HUES48 (cell line): ENCODE data around the gene SULT4A1.

ENCODE experiments used
- H3K27ac ChIP-seq: one replicate; pipeline ENCODE4 v1.7.0; 2013; ENCODE audit warnings: low read depth, low read length, inconsistent platforms
- H3K27me3 ChIP-seq: 2 replicates; pipeline ENCODE4 v1.6.1; 2013; ENCODE audit warnings: mild to moderate bottlenecking, low read length; ENCODE audit not compliant: control insufficient read depth, insufficient read depth
- H3K36me3 ChIP-seq: 2 replicates; pipeline ENCODE4 v1.6.1; 2013; ENCODE audit warnings: low read length; ENCODE audit not compliant: control insufficient read depth, insufficient read depth
- H3K4me1 ChIP-seq: 2 replicates; pipeline ENCODE4 v1.6.1; 2013; ENCODE audit warnings: mild to moderate bottlenecking, low read length; ENCODE audit not compliant: control insufficient read depth, insufficient read depth
- H3K4me3 ChIP-seq: 2 replicates; pipeline ENCODE4 v1.5.1; 2013; ENCODE audit warnings: mild to moderate bottlenecking, low read depth, low read length
- H3K9ac ChIP-seq: 2 replicates; pipeline ENCODE4 v1.6.1; 2013; ENCODE audit warnings: mild to moderate bottlenecking, low read depth, low read length, moderate library complexity
- H3K9me3 ChIP-seq: 2 replicates; pipeline ENCODE4 v1.6.1; 2013; ENCODE audit warnings: low read length; ENCODE audit not compliant: control insufficient read depth, insufficient read depth

The SULT4A1 gene

DNA sequence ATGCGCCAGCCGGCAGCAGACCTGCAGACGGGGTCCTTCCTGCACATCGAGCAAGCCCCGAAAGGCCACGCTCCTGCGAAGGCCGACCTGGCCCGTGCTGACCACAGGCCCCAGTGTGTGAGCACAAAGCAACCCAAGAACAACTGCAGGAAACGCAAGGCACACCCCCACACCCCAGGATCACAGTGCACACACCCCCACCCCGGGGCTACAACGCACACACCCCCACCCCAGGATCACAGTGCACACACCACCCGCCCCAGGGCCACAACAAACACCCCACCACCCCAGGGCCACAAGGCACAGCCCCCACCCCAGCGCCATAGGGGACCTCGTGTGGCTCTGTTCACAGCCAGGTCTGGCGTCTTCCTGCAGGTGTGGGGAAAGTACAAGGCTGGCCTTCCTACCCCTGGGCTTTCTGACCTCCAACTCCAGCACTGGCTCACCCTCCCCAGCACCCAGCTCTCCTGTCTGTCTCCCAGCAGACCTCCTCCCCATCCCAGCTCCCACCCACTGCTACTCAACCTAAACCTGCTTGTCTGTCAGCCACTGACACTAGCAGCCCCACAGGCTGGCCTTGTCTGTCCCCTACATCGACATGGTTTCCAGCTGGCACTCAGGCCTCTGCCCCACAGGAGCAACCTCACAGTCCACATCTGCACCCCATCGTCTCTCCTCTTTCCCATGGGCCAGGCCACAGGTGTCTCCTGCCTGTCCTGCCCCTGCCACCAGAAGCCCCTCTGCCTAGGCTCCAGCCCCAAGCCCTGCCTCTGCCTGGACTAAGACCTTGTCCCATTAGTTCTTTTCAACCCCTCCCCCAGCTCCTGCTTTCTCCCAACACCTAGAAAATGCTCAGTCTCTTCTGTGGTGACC is 29.7 kb downstream of the SULT4A1 start:
- Histone ChIP-seq H3K4me1 (no peaks in the 10 kb centered on the region), H3K36me3 (peaks cover 44% of the 10 kb centered on the region), H3K9me3 (no peaks in the 10 kb centered on the region), H3K4me3 (no peak overlapping the region), H3K9ac (no peak overlapping the region), H3K27ac (no peak overlapping the region), H3K27me3 (no peaks in the 10 kb centered on the region)

DNA sequence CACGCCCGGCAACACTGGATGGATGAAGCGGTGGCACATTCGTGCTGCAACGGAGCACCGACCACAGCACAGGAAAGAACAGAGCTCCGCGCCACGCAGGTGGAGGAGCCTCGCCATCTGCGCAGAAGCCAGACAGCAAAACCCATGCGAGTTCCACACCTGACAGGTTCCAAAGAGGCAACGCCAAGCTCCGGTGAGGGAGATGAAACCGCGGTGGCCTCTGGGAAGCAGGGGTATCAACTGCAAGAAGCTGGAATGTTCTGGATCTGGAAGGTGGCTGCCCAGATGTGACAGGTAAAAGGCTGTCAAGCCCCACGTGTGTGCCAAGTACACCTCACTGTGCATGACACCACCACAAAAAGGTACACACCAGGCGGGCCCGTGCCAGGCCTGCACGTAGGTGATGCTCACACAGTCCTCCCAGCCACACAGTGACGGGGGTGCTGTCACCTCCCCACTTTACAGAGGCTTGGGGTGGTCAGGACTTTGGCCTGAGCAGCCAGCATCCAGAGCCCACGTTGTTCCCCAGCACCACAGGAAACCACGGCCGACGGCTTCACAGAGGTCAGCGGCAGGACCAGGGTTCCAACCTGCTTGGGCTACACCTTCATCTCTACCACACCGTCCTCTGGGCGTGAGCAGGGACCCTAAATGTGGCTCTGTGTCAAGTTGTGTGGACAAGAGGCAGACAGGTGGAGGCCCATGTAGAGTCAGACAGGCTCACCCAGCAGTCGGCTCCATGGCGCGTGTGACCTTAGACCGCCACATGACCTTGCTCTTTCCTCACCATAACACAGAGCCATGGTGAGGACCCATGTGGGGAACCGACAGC is 30.5 kb downstream of the SULT4A1 start:
- H3K27me3 ChIP-seq, result no peaks in the 10 kb centered on the region

DNA sequence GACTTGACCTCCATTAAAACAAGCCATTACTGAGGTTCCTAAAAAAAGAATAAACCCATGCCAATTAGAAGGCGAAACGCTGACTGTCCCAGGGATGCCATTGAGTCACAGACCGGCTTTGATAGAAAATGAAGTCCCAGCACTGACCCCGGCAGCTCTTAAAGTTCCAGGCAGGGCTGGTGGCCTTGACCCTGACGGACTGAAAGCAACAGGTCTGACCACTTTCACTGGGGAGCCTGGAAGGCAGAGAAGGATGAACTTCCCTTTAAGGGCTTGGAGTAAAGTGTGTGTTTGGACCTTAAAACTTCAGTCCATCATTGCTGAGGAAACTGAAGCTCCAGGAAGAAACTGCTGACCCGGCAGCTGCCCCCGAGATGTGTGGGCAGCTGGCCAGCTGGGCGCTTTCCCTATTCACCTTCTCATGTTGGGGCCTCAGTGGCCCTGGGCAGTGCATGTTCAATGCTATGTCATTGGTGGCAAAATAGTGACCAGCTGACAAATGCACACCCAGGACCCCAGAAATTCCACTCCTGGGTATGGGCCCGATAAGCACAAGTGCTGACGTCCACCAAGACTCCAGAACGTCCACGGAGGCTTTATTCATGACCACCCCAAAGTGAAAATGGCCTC is 31.3 kb downstream of the SULT4A1 start:
- H3K36me3 ChIP-seq, result peaks cover 42% of the 10 kb centered on the region
- H3K4me3 ChIP-seq, result no peak overlapping the region

More for the DNA sequence above, 30.5 kb downstream of the SULT4A1 start:
- no peak overlapping the region for H3K4me3 ChIP-seq
- no peak overlapping the region for H3K9ac ChIP-seq
- H3K4me1 ChIP-seq, result no peaks in the 10 kb centered on the region
- no peak overlapping the region for H3K27ac ChIP-seq
- peaks cover 43% of the 10 kb centered on the region for H3K36me3 ChIP-seq
- H3K9me3 ChIP-seq, result no peaks in the 10 kb centered on the region

DNA sequence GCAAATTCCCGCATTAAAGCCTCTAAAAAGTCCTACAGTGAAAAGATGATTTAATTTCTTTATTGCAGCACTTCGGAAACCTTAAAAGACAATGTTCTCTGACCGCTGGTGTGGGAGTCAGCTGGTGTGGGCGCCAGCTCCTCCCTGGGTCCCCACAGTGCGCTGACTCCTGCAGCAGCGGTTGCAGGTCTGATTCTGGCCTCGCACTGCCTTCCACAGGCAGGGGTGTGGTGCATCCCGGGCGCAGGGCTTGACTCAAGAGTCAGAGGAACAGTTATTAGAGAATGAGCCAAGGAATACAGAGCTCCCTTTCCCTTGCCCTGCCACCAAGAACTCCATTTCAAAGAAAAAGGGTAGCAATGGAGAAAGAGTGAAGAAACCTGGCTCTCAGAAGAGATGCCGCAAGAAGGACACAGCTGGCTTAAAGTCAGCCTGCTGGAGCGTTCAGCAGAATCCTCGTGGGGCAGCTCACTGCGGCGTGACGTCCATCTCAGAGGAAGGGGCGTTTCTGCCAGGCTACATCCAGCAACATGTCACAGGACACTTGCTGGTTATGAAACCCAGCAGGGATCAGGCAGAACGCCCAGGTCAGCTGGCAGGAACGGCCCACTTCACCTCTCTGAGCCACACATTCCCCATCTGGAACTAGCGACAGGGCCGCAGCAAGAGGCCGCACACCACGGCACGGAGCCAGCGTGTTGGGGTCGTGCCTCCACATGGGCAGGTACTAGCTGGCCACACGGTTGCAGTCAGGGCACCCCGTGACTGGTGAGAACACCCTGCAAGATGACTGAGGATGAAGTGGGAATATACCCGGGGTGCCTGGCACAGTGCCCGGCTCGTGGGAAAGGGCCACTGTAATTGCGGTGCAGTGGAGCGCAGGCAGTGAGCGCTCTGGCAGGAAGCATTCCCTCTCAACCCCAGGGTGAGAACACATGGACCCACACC is 32.1 kb downstream of the SULT4A1 start:
- H3K36me3 ChIP-seq, result peaks cover 45% of the 10 kb centered on the region
- H3K27me3 ChIP-seq, result no peaks in the 10 kb centered on the region
- H3K4me3 ChIP-seq, result no peak overlapping the region
- no peak overlapping the region for H3K9ac ChIP-seq
- peaks cover 4% of the 10 kb centered on the region for H3K4me1 ChIP-seq
- H3K27ac ChIP-seq, result no peak overlapping the region
- no peaks in the 10 kb centered on the region for H3K9me3 ChIP-seq

More for the DNA sequence above, 31.3 kb downstream of the SULT4A1 start:
- H3K27ac ChIP-seq, result no peak overlapping the region
- H3K4me1 ChIP-seq, result no peaks in the 10 kb centered on the region
- no peak overlapping the region for H3K9ac ChIP-seq
- no peaks in the 10 kb centered on the region for H3K27me3 ChIP-seq
- H3K9me3 ChIP-seq, result no peaks in the 10 kb centered on the region

DNA sequence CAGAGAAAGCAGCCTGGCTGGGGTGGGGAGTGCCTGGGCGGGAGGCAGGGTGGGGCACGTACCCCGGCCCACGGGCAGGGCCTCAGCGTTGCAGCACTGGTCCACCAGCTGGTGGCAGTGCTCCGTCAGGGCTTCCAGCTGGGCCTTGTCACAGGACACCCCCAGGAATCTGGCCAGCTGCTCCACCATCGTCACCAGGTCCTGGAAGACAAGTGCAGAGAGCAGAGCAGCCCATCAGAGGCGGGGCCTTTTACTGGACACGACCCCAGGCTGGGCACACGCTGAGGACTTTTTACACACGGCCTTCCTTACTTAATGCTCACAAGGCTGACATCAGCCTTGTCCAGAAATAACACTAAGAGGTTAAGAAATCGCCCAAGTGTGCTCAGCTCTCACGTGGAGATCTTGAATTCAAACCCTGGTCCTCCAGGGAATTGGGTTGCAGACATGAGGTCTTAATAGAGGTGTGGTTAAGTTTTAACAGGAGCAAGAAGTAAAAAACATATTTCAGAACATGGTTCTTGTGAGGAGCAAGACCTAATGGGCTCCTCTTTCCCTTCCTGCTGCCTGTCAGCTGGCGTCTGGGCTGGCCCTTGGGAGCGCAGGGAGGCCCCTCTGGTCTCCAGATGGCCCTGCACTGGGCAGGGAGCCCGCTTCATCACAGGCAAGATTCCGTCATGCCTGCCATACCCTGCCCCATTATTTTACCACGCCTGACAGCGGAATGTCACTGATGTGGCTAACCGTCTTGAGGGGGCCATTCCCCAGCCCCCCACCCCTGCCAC is 33.1 kb downstream of the SULT4A1 start:
- H3K27ac ChIP-seq, result no peak overlapping the region
- no peak overlapping the region for H3K9ac ChIP-seq
- no peak overlapping the region for H3K4me3 ChIP-seq
- peaks cover 11% of the 10 kb centered on the region for H3K4me1 ChIP-seq
- H3K36me3 ChIP-seq, result peaks cover 45% of the 10 kb centered on the region
- H3K9me3 ChIP-seq, result no peaks in the 10 kb centered on the region
- no peaks in the 10 kb centered on the region for H3K27me3 ChIP-seq

DNA sequence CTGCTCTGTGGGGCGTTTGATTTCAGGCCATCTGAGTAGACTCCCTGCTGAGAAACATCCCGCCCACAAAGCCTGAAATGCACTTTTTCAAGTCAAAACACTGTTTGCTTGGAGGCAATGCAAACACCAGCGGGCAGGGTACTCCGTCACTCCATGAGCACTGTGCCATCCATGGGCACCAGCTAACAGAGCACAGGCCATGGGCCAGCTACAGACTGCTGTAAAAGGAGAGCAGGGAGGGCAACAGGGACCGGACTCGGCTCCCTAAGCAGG is 33.7 kb downstream of the SULT4A1 start:
- Histone ChIP-seq H3K9ac (no peak overlapping the region), H3K4me1 (peaks cover 14% of the 10 kb centered on the region), H3K27me3 (no peaks in the 10 kb centered on the region), H3K9me3 (no peaks in the 10 kb centered on the region), H3K27ac (no peak overlapping the region), H3K4me3 (no peak overlapping the region), H3K36me3 (peaks cover 43% of the 10 kb centered on the region)

DNA sequence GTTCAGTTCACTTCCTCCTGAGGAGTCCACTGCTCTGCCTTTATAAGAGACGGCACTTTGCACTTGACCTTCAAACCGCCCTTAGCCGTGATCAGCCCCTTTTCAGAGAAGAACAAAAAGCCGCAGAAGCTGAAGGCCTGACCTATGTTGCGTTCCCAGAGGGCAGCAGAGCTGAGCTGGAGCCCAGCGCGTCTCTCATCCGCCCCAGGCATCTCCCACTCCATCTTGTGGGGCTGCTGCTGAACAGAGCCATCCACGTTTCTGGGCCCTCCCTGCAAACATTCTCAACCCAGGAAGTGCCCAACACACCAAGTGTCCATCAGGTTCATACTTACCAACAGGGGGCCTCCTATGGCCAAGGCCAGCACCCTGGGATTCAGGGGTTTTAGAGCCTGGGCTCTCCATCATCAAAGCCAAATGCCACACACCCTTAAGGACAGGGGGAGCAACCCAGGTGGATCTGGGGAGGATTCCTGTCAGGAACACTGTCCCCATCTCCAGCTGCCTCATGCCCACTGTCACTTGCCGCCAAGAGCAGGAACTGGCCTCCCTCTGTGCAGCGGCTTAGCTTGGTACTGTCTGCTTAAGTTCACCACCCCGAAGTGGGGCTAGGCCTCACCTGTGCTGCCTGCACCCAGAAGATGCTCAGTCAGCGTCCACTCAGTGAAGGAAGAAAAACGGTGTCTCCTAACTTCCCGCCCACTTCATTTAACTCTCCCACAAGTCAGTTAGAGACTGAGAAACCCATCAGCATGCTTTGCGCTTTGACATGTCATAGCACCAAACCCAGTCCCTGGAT is 34.2 kb downstream of the SULT4A1 start:
- Histone ChIP-seq H3K9me3 (no peaks in the 10 kb centered on the region), H3K27ac (no peak overlapping the region), H3K9ac (no peak overlapping the region), H3K4me3 (no peak overlapping the region), H3K36me3 (peaks cover 41% of the 10 kb centered on the region), H3K27me3 (no peaks in the 10 kb centered on the region), H3K4me1 (peaks cover 19% of the 10 kb centered on the region)

DNA sequence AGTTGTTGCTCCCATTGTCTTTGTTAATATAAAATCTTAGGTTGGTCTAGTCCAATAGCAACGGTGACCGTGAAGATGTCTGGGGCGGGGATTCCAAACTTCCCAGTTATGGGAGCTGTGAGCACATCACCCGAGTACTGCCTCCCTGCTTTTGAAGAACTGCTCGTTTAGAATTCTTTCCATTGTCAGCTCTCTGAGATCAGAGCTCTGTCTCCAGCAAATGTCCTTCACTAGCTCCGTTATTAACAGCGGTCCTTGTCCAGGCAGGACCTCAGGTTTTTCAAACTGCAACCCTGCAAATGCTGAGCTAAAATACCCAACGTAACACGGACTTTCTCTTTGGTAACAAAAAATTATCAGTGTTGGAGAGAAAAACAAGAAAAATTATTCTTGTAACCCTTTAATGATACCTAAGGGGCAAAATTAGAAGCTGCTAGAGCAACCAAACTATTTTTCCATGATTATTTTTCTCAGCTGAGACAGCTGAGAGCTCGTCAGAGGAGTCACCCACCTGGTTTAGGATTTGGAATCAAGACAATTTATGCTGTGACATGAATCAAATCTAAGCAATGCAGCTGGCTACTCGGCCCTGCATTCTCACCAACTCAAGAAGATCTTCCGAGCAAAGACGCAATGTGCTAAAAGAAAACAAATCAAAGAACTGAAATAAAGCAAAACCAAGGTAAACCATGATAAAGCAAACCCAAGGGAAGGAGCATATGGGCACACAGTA is 35.1 kb downstream of the SULT4A1 start:
- no peak overlapping the region for H3K4me3 ChIP-seq
- H3K9me3 ChIP-seq, result no peaks in the 10 kb centered on the region
- peaks cover 40% of the 10 kb centered on the region for H3K36me3 ChIP-seq
- H3K4me1 ChIP-seq, result peaks cover 29% of the 10 kb centered on the region
- no peaks in the 10 kb centered on the region for H3K27me3 ChIP-seq
- no peak overlapping the region for H3K27ac ChIP-seq
- H3K9ac ChIP-seq, result no peak overlapping the region
